Measurements from ENCODE around the gene LAMB3. TPM values are rescaled to one million over a fixed set of nuclear protein-coding genes. Genes with fewer than 3 reads are reported as not detected.

LAMB3 gene
- total RNA-seq, 2 donors from 2014 or later: 1.6 to 11.7 TPM

- DNase-seq (ENCODE audit: low spot score in 2 of 2): peak; percentile 43 to 64
- Mint-ChIP-seq H3K36me3 (peaks cover 21 to 38% of the 10 kb centered on the region in 2 donors), H3K9me3 (peaks cover 4 to 13% of the 10 kb centered on the region in 2 donors), H3K27ac (peak overlapping the region; percentile 66 to 80)
- ATAC-seq: peak; percentile 81 to 89
These were observed 20.7 kb upstream of the LAMB3 start for GRCh38 chr1:209672705-209673630.

GRCh38 chr1:209670441-209671082, 18.3 kb upstream of the LAMB3 start:
- Mint-ChIP-seq H3K9me3 (peaks cover 4 to 5% of the 10 kb centered on the region in 2 donors), H3K36me3 (peaks cover 15 to 16% of the 10 kb centered on the region in 2 donors), H3K27ac (no peak overlapping the region)
- ATAC-seq (no peak), DNase-seq (ENCODE audit: low spot score in 2 of 2) (no peak)

- H3K27ac Mint-ChIP-seq: no peak overlapping the region
- peaks cover 4 to 9% of the 10 kb centered on the region in 2 donors for H3K9me3 Mint-ChIP-seq
- peaks cover 5 to 18% of the 10 kb centered on the region in 2 donors for H3K36me3 Mint-ChIP-seq
- ATAC-seq (peak; percentile 32 to 83), DNase-seq (ENCODE audit: low spot score in 2 of 2) (no peak)
These were observed 15.5 kb upstream of the LAMB3 start for GRCh38 chr1:209667708-209668107.

- peaks cover 4 to 9% of the 10 kb centered on the region in 2 donors for H3K9me3 Mint-ChIP-seq
- peaks cover 5 to 18% of the 10 kb centered on the region in 2 donors for H3K36me3 Mint-ChIP-seq
- ATAC-seq (no peak), DNase-seq (ENCODE audit: low spot score in 2 of 2) (no peak)
- no peak overlapping the region for H3K27ac Mint-ChIP-seq
These were observed 14.9 kb upstream of the LAMB3 start for GRCh38 chr1:209667103-209667502.

- Mint-ChIP-seq H3K9me3 (peaks cover 0 to 4% of the 10 kb centered on the region in 2 donors), H3K36me3 (peaks cover 4 to 6% of the 10 kb centered on the region in 2 donors), H3K27ac (no peak overlapping the region)
- ATAC-seq: no peak
- DNase-seq (ENCODE audit: low spot score in 2 of 2): no peak
These were observed 10.7 kb upstream of the LAMB3 start for GRCh38 chr1:209662879-209663327.

GRCh38 chr1:209661071-209661470, 8.8 kb upstream of the LAMB3 start:
- DNase-seq (ENCODE audit: low spot score in 2 of 2) (no peak), ATAC-seq (no peak)
- Mint-ChIP-seq H3K27ac (no peak overlapping the region), H3K9me3 (peaks cover 0 to 4% of the 10 kb centered on the region in 2 donors), H3K36me3 (peaks cover 4 to 6% of the 10 kb centered on the region in 2 donors)

GRCh38 chr1:209659909-209660308, 7.7 kb upstream of the LAMB3 start:
- Mint-ChIP-seq H3K9me3 (peaks cover 0 to 4% of the 10 kb centered on the region in 2 donors), H3K27ac (peak overlapping the region; percentile 32 to 76), H3K36me3 (peaks cover 4 to 6% of the 10 kb centered on the region in 2 donors)
- ATAC-seq (peak; percentile 95 to 96), DNase-seq (ENCODE audit: low spot score in 2 of 2) (no peak)

GRCh38 chr1:209657918-209658317, 5.7 kb upstream of the LAMB3 start:
- DNase-seq (ENCODE audit: low spot score in 2 of 2): no peak
- Mint-ChIP-seq H3K36me3 (peaks cover 0 to 4% of the 10 kb centered on the region in 2 donors), H3K9me3 (no peaks in the 10 kb centered on the region), H3K27ac (no peak overlapping the region)
- ATAC-seq: no peak

GRCh38 chr1:209657140-209657879, 5.1 kb upstream of the LAMB3 start:
- peak overlapping the region in 1 of 2 donors; percentile 23 for H3K27ac Mint-ChIP-seq

GRCh38 chr1:209655411-209656231, 3.4 kb upstream of the LAMB3 start:
- H3K9me3 Mint-ChIP-seq: no peaks in the 10 kb centered on the region
- no peak overlapping the region for H3K27ac Mint-ChIP-seq
- ATAC-seq (no peak), DNase-seq (ENCODE audit: low spot score in 2 of 2) (no peak)
- peaks cover 0 to 4% of the 10 kb centered on the region in 2 donors for H3K36me3 Mint-ChIP-seq

More at GRCh38 chr1:209657140-209657879, 5.1 kb upstream of the LAMB3 start:
- peak in 1 of 2 donors; percentile 17 for ATAC-seq
- Mint-ChIP-seq H3K9me3 (no peaks in the 10 kb centered on the region), H3K36me3 (peaks cover 0 to 4% of the 10 kb centered on the region in 2 donors)
- no peak for DNase-seq (ENCODE audit: low spot score in 2 of 2)

GRCh38 chr1:209653915-209654351, 1.7 kb upstream of the LAMB3 start:
- H3K36me3 Mint-ChIP-seq: peaks cover 0 to 4% of the 10 kb centered on the region in 2 donors
- peak overlapping the region in 1 of 2 donors; percentile 63 for H3K27ac Mint-ChIP-seq
- no peak for DNase-seq (ENCODE audit: low spot score in 2 of 2)
- no peaks in the 10 kb centered on the region for H3K9me3 Mint-ChIP-seq
- ATAC-seq: no peak

GRCh38 chr1:209652873-209653401, 712 bp upstream of the LAMB3 start:
- Mint-ChIP-seq H3K36me3 (no peaks in the 10 kb centered on the region), H3K27ac (peak overlapping the region; percentile 63 to 65), H3K9me3 (no peaks in the 10 kb centered on the region)
- DNase-seq (ENCODE audit: low spot score in 2 of 2) (peak; percentile 52 to 69), ATAC-seq (peak; percentile 71 to 75)

- ATAC-seq (peak; percentile 72 to 79), DNase-seq (ENCODE audit: low spot score in 2 of 2) (peak in 1 of 2 donors; percentile 63)
- no peaks in the 10 kb centered on the region for H3K36me3 Mint-ChIP-seq
- H3K9me3 Mint-ChIP-seq: no peaks in the 10 kb centered on the region
- peak overlapping the region in 1 of 2 donors; percentile 30 for H3K27ac Mint-ChIP-seq
These were observed 1.1 kb downstream of the LAMB3 start for GRCh38 chr1:209651138-209651587.

- H3K36me3 Mint-ChIP-seq: no peaks in the 10 kb centered on the region
- H3K9me3 Mint-ChIP-seq: no peaks in the 10 kb centered on the region
- DNase-seq (ENCODE audit: low spot score in 2 of 2) (no peak), ATAC-seq (no peak)
- H3K27ac Mint-ChIP-seq: no peak overlapping the region
These were observed 1.8 kb downstream of the LAMB3 start for GRCh38 chr1:209650454-209650853.
